GM19238 (cell line): ENCODE results near the gene FOXK2.

Experiments used
- DNase-seq: peaks from one replicate; pipeline ENCODE4 v3.0.0; 2011; ENCODE audit warnings: low spot score; ENCODE audit not compliant: insufficient read length

The FOXK2 gene

GRCh38 chr17:82518826-82519810, at the start of gene FOXK2:
Gene FOXK2, plus strand, starts transcription at chr17:82519732. Its CDS starts 157 bp downstream, at chr17:82519889.
- DNase-seq: peak; percentile 100

- no peak for DNase-seq
Observed at GRCh38 chr17:82470065-82470464, 49.5 kb upstream of the FOXK2 start.

- DNase-seq: no peak
Observed at GRCh38 chr17:82474223-82475010, 45.1 kb upstream of the FOXK2 start.

GRCh38 chr17:82475458-82475857, 44.1 kb upstream of the FOXK2 start:
- DNase-seq: no peak

GRCh38 chr17:82477934-82478333, 41.6 kb upstream of the FOXK2 start:
- no peak for DNase-seq

GRCh38 chr17:82479602-82480001, 39.9 kb upstream of the FOXK2 start:
- no peak for DNase-seq

- DNase-seq: no peak
Observed at GRCh38 chr17:82480318-82480717, 39.2 kb upstream of the FOXK2 start.

GRCh38 chr17:82483204-82483660, 36.3 kb upstream of the FOXK2 start:
- DNase-seq: no peak

GRCh38 chr17:82483836-82484235, 35.7 kb upstream of the FOXK2 start:
- no peak for DNase-seq

- DNase-seq: no peak
Observed at GRCh38 chr17:82486231-82487094, 33.1 kb upstream of the FOXK2 start.

- no peak for DNase-seq
Observed at GRCh38 chr17:82487910-82488309, 31.6 kb upstream of the FOXK2 start.

GRCh38 chr17:82489117-82489516, 30.4 kb upstream of the FOXK2 start:
- no peak for DNase-seq

- DNase-seq: no peak
Observed at GRCh38 chr17:82489851-82490511, 29.6 kb upstream of the FOXK2 start.

- DNase-seq: no peak
Observed at GRCh38 chr17:82490512-82491195, 28.9 kb upstream of the FOXK2 start.

- DNase-seq: no peak
Observed at GRCh38 chr17:82491196-82491530, 28.4 kb upstream of the FOXK2 start.

- DNase-seq: no peak
Observed at GRCh38 chr17:82491533-82491932, 28.0 kb upstream of the FOXK2 start.

GRCh38 chr17:82492643-82493225, 26.8 kb upstream of the FOXK2 start:
- DNase-seq: no peak

- DNase-seq: no peak
Observed at GRCh38 chr17:82493226-82493781, 26.2 kb upstream of the FOXK2 start.

GRCh38 chr17:82494236-82495055, 25.1 kb upstream of the FOXK2 start:
- peak; percentile 85 for DNase-seq
